ENCODE data around the gene ARHGAP26. TPM values are rescaled to one million over a fixed set of nuclear protein-coding genes. Genes with fewer than 3 reads are reported as not detected.

Gene ARHGAP26
- polyA plus RNA-seq, 3 donors = 26.5 to 56.8 (median 28.7) TPM

DNA sequence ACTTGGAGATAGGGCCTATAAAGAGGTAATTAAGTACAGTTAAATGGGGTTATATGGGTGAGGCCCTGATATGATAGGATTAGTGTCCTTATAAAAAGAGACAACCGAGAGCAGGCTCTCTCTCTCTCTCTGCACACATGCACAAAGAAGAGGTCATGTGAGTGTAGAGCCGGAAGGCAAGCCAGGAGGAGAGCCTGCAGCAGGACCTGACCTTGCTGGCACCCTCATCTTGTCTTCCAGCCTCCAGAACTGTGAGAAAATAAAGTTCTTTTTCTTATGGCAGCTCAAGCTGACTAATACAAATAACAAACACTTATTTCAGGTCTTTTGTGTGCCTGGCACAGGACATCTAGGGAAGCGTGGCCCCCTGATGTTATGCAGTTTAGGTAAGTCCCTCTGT lies 62.1 kb downstream of the ARHGAP26 start:
- Histone ChIP-seq H3K4me3 (replicated peaks in 1 of 3; ENCODE audit: low read depth in 2 of 3, low read length in 3 of 3) (no peak overlapping the region), H4K20me1 (ENCODE audit: insufficient read depth, low read length) (peaks cover 94% of the 10 kb centered on the region), H3K79me2 (ENCODE audit: insufficient read depth, low read length) (peaks cover 98% of the 10 kb centered on the region), H3K9me3 (replicated peaks in 1 of 2; ENCODE audit: control insufficient read depth in 1 of 2, insufficient read depth in 1 of 2, low read length in 2 of 2) (no peaks in the 10 kb centered on the region), H3K4me1 (ENCODE audit: control insufficient read depth in 1 of 2, insufficient read depth in 2 of 2, low read length in 2 of 2) (peaks cover 34 to 56% of the 10 kb centered on the region in 2 donors), H3K27me3 (ENCODE audit: control insufficient read depth in 2 of 2, insufficient read depth in 2 of 2, low read length in 2 of 2) (no peaks in the 10 kb centered on the region), H3K36me3 (replicated peaks in 1 of 2; ENCODE audit: control insufficient read depth in 1 of 2, insufficient read depth in 2 of 2, low read length in 2 of 2) (peaks cover 7 to 17% of the 10 kb centered on the region in 2 donors), H2AFZ (ENCODE audit: insufficient read depth, low read depth, low read length, poor library complexity, severe bottlenecking) (no peak overlapping the region), H3K9ac (ENCODE audit: insufficient read depth, low read length, poor library complexity, severe bottlenecking) (no peak overlapping the region), H3K27ac (ENCODE audit: low read depth in 1 of 2, low read length in 2 of 2) (peak overlapping the region in 1 of 2 donors; percentile 4), H3K4me2 (replicated peaks; ENCODE audit: extremely low read depth, low read length, poor library complexity, severe bottlenecking) (no peak overlapping the region)
- H3K4me1 Mint-ChIP-seq = peaks cover 72% of the 10 kb centered on the region
- 100% methylated on average over 1 of the region's 3 CpGs for WGBS (ENCODE audit: insufficient coverage)
- intact Hi-C loops (cut with micrococcal nuclease) = no loop called here
- peak overlapping the region in 3 of 7 donors; percentile 6 to 54 (median 37) for H3K27ac Mint-ChIP-seq
- TF ChIP-seq, protein P1, sequence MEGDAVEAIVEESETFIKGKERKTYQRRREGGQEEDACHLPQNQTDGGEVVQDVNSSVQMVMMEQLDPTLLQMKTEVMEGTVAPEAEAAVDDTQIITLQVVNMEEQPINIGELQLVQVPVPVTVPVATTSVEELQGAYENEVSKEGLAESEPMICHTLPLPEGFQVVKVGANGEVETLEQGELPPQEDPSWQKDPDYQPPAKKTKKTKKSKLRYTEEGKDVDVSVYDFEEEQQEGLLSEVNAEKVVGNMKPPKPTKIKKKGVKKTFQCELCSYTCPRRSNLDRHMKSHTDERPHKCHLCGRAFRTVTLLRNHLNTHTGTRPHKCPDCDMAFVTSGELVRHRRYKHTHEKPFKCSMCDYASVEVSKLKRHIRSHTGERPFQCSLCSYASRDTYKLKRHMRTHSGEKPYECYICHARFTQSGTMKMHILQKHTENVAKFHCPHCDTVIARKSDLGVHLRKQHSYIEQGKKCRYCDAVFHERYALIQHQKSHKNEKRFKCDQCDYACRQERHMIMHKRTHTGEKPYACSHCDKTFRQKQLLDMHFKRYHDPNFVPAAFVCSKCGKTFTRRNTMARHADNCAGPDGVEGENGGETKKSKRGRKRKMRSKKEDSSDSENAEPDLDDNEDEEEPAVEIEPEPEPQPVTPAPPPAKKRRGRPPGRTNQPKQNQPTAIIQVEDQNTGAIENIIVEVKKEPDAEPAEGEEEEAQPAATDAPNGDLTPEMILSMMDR (IDR thresholded peaks at IDR 0.05) = no peak
- H3K27me3 Mint-ChIP-seq (ENCODE audit: low read depth in 3 of 3) = no peaks in the 10 kb centered on the region
- DNase-seq = no peak
- peaks cover 44 to 53% of the 10 kb centered on the region in 2 donors for H3K36me3 Mint-ChIP-seq
- peaks cover 0 to 1% (median 0%) of the 10 kb centered on the region in 7 donors for H3K9me3 Mint-ChIP-seq
- H3K4me3 Mint-ChIP-seq = no peak overlapping the region

DNA sequence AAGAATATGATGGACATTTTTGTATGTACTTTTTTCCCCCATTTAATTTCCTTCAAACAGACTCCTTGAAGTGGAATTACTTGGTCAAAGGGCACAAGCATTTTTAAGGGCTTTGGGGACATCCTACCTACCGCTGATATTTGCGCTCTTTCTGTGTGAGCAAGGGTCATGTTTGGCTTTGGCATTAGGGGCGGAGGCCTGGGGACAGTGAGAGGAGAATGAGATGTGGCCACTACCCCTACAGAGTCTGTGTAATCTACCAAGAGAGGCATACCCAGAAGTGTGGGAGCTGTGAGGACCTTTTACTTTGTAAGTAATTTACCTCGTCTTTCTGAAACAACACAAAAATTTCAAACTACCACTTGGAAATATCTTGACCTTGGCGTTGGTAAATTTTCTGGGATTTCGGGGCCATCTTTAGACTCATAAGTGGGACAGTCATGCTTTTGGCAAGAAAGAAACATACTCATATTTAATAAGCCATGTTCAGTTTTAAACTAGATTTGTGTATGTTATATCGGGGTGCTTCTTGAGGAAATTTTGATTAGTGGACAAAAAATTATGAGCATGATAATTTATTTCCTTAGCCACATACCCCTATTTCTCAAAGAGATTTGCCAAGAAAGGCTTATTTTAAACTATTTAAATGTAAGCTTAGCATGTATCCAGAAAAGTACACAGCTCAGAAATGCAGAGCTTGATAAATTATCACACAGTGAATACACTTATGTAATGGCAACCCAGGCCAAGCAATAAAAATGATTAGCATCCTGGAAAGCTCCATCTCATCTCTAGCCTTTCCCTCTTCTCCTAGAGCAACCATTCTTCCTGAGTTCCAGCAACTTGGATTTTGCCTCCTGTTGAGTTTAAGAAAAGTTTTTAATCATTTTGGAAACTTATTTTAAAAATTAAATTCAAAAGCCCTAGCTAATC lies 63.6 kb downstream of the ARHGAP26 start:
- intact Hi-C loops (cut with micrococcal nuclease) = no loop called here
- Histone ChIP-seq H3K79me2 (ENCODE audit: insufficient read depth, low read length) (peaks cover 95% of the 10 kb centered on the region), H3K9ac (ENCODE audit: insufficient read depth, low read length, poor library complexity, severe bottlenecking) (no peak overlapping the region), H3K4me3 (replicated peaks in 1 of 3; ENCODE audit: low read depth in 2 of 3, low read length in 3 of 3) (no peak overlapping the region), H3K4me2 (replicated peaks; ENCODE audit: extremely low read depth, low read length, poor library complexity, severe bottlenecking) (no peak overlapping the region), H2AFZ (ENCODE audit: insufficient read depth, low read depth, low read length, poor library complexity, severe bottlenecking) (no peak overlapping the region), H3K9me3 (replicated peaks in 1 of 2; ENCODE audit: control insufficient read depth in 1 of 2, insufficient read depth in 1 of 2, low read length in 2 of 2) (no peaks in the 10 kb centered on the region), H3K36me3 (replicated peaks in 1 of 2; ENCODE audit: control insufficient read depth in 1 of 2, insufficient read depth in 2 of 2, low read length in 2 of 2) (peaks cover 7 to 17% of the 10 kb centered on the region in 2 donors), H4K20me1 (ENCODE audit: insufficient read depth, low read length) (peaks cover 92% of the 10 kb centered on the region), H3K27ac (ENCODE audit: low read depth in 1 of 2, low read length in 2 of 2) (no peak overlapping the region), H3K4me1 (ENCODE audit: control insufficient read depth in 1 of 2, insufficient read depth in 2 of 2, low read length in 2 of 2) (peaks cover 39 to 56% of the 10 kb centered on the region in 2 donors), H3K27me3 (ENCODE audit: control insufficient read depth in 2 of 2, insufficient read depth in 2 of 2, low read length in 2 of 2) (no peaks in the 10 kb centered on the region)
- TF ChIP-seq, protein P1 (IDR thresholded peaks at IDR 0.05) = no peak
- no peaks in the 10 kb centered on the region for H3K9me3 Mint-ChIP-seq
- peak overlapping the region in 1 of 7 donors; percentile 38 for H3K27ac Mint-ChIP-seq
- H3K4me3 Mint-ChIP-seq = no peak overlapping the region
- WGBS (ENCODE audit: insufficient coverage) = no CpG with 5 or more reads among the region's 7 CpGs
- H3K27me3 Mint-ChIP-seq (ENCODE audit: low read depth in 3 of 3) = no peaks in the 10 kb centered on the region
- DNase-seq = no peak
- peaks cover 65% of the 10 kb centered on the region for H3K4me1 Mint-ChIP-seq
- peaks cover 37 to 44% of the 10 kb centered on the region in 2 donors for H3K36me3 Mint-ChIP-seq
